Astrocyte of the cerebellum (primary cell): ENCODE data around the gene MAML2.

Experiments
- DNase-seq: peaks from one replicate; pipeline ENCODE4 v3.0.0-alpha.2; 2011; ENCODE audit warnings: low read depth
- H3K4me3 ChIP-seq: 2 replicates; pipeline ENCODE4 v1.5.1; 2011; ENCODE audit warnings: mild to moderate bottlenecking, low read depth, low read length, moderate library complexity
- CTCF ChIP-seq: IDR thresholded peaks from 2 replicates; pipeline ENCODE4 v1.5.1; 2012; ENCODE audit warnings: low read length, low read depth, moderate library complexity, mild to moderate bottlenecking; ENCODE audit errors: missing control alignments
- in situ Hi-C: cut with HindIII; loops from 2 replicates; pipeline ENCODE4 v1.10.0; 2017; ENCODE audit warnings: low sequenced_read_pairs

MAML2 gene

GRCh38 chr11:96328395-96329010 is 14.5 kb downstream of the MAML2 start:
- no peak overlapping the region for H3K4me3 ChIP-seq
- no peak for TF ChIP-seq CTCF
- DNase-seq = no peak
- in situ Hi-C loops = no loop called here

- DNase-seq = no peak
- in situ Hi-C loops = no loop called here
- no peak for TF ChIP-seq CTCF
- H3K4me3 ChIP-seq = no peak overlapping the region
These were observed 16.0 kb downstream of the MAML2 start for GRCh38 chr11:96326959-96327358.

GRCh38 chr11:96324912-96325311 is 18.1 kb downstream of the MAML2 start:
- TF ChIP-seq CTCF = no peak
- H3K4me3 ChIP-seq = no peak overlapping the region
- in situ Hi-C loops = no loop called here
- DNase-seq = no peak

DNA sequence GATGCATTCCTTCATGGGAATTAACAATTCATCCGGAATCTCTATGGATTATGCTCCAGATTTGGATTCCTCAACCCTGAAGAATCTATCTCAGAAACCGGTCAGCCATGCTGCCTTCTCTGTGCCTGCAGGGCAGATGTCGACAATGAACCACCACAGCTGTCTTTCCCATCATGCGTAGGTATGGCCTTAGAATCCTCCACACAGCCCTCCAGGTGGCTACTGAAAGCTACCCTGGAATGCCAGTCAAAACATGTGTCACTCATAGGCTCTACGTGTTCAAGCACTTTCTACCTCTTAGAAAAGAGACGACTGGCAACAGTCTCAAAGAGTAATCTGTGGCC is 19.4 kb downstream of the MAML2 start:
- in situ Hi-C loops = no loop called here
- no peak for TF ChIP-seq CTCF
- DNase-seq = no peak
- H3K4me3 ChIP-seq = no peak overlapping the region

DNA sequence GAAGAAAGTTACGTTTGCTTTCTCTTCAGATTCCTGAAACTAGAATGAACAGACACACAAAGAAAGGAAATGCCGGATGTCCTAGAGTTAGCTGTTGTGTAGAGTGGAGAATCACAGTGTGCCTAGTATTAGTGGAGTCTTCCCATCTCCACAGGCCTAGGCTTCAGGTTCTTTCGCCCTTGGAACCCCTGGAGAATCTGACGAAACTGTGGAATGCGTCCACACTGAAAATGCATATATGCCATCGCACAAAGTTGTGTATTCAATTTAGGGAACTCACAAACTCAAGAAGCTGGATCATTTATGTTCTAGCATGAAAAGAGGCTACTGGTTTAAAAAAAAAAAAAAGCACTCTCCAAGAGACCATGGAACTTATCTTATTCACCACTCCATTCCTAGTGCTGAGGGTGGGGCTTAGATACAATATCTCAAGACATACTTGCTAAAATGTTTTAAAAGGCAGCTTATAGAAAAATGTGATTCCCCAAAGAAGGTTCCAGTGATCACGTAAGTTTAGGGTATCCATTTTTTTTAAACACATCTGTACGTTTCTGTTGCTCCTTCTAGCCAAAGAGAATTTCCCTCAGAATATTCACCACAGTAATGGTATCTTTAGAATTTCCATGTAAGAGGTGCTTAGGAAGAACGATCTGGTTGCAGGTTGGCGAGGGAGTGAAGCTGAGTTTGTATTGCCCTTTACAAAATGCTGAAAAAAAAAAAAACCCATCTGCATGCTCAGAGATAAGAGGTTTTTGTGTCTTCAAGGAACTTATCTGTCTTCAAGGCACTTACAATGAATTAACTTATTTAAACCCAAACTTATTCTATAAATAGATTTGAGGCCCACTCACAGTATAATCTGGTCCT is 20.0 kb downstream of the MAML2 start:
- no peak for DNase-seq
- no peak overlapping the region for H3K4me3 ChIP-seq
- in situ Hi-C loops = no loop called here
- no peak for TF ChIP-seq CTCF

DNA sequence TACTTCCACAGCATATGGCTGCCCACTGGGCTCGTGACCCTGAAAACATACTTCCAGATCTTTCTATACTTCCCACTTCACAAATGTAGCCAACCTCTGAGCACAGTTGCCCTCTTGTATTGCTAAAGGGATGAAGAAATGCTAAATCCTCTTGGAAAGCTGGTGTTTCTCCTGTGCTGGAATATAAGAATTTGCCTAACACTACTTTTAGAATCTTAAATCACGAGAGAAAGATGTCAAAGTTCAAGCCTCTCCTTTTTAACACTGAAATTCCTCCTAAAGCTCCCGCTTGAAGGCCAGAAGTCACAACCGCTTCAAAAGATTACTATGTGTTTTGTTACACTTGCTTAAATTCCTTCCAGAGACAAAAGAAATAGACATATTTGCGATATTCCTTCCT is 21.9 kb downstream of the MAML2 start:
- DNase-seq = no peak
- H3K4me3 ChIP-seq = no peak overlapping the region
- in situ Hi-C loops = no loop called here
- no peak for TF ChIP-seq CTCF
